Activated naive CD8-positive, alpha-beta T cell treated with anti-CD3 and anti-CD28 coated beads, Interleukin-2, amount 50 U/mL, for 24 hours (primary cell): ENCODE results near the gene ATXN8OS.

Source experiments
- ATAC-seq: fragments of 150-1000 bp; cut with Tn5 transposase; one replicate; pipeline ENCODE4 v1.10.0; 2021
- DNase-seq: peaks from one replicate; pipeline ENCODE4 v3.0.0; 2021
- H3K27ac Mint-ChIP-seq: one replicate; pipeline ENCODE4 v1.8.0; 2021; ENCODE audit warnings: mild to moderate bottlenecking, mixed read lengths
- H3K27me3 Mint-ChIP-seq: one replicate; pipeline ENCODE4 v1.8.0; 2021; ENCODE audit warnings: mixed read lengths
- H3K36me3 Mint-ChIP-seq: one replicate; pipeline ENCODE4 v1.8.0; 2021; ENCODE audit warnings: low read depth, mixed read lengths
- H3K4me1 Mint-ChIP-seq: one replicate; pipeline ENCODE4 v1.8.0; 2021; ENCODE audit warnings: mixed read lengths
- H3K4me3 Mint-ChIP-seq: one replicate; pipeline ENCODE4 v1.8.0; 2021; ENCODE audit warnings: mild to moderate bottlenecking, moderate library complexity, mixed read lengths
- H3K9me3 Mint-ChIP-seq: one replicate; pipeline ENCODE4 v1.8.0; 2021; ENCODE audit warnings: mixed read lengths

ATXN8OS gene

DNA sequence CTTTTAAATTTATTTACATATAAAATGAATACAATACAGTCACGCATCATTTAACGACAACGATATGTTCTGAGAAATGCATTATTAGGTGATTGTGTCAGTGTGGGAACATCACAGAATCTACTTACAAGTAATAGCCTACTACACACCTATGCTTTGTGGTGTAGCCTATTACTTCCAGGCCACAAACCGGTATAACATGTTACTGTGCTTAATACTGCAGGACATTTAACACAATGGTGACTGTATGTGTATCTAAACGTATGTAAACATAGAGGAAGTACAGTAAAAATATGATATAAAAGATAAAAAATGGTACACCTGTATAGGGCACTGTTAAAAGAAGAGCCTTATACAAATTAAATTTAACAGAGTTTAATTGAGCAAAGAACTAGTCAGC is 63.1 kb downstream of the ATXN8OS start:
- peaks cover 15% of the 10 kb centered on the region for H3K9me3 Mint-ChIP-seq
- H3K36me3 Mint-ChIP-seq: no peaks in the 10 kb centered on the region
- H3K27me3 Mint-ChIP-seq: no peaks in the 10 kb centered on the region
- no peak for DNase-seq
- no peaks in the 10 kb centered on the region for H3K4me1 Mint-ChIP-seq
- ATAC-seq: no peak
- H3K27ac Mint-ChIP-seq: no peak overlapping the region
- H3K4me3 Mint-ChIP-seq: no peak overlapping the region

- Mint-ChIP-seq H3K9me3 (peaks cover 15% of the 10 kb centered on the region), H3K27me3 (no peaks in the 10 kb centered on the region), H3K36me3 (no peaks in the 10 kb centered on the region), H3K27ac (no peak overlapping the region), H3K4me3 (no peak overlapping the region), H3K4me1 (no peaks in the 10 kb centered on the region)
- ATAC-seq (no peak), DNase-seq (no peak)
Measured at GRCh38 chr13:70171151-70171550, 63.5 kb downstream of the ATXN8OS start.

DNA sequence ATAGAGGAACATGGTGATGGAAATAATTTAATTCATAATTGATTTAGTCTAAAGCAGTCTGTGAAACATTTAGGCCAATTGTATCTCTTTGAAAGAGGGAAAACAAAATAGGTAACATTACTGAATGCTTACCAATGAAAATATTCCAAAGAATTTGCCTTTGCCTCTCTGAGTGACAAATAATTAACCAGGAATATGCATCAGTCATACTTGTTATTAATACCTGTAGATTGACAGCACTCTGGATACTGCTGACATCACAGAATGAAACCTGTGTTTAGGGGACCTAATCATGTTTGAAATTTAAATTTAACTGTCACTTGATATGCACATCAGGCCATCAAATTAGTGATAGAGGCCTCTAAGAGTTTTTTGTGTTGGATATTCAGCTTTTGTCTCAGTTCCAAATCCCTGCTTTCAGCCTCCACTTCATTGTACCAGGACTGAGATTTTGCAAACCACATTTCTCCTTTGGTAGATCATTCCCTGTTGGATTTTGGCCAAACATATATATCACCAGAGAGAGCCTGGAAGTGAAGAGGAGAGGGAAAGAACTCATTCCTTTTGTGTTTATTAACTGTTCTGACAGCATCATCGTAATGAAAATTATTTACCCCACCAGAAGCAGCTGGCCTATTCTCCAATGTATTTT is 65.4 kb downstream of the ATXN8OS start:
- DNase-seq: no peak
- no peak for ATAC-seq
- H3K9me3 Mint-ChIP-seq: peaks cover 17% of the 10 kb centered on the region
- no peaks in the 10 kb centered on the region for H3K27me3 Mint-ChIP-seq
- H3K36me3 Mint-ChIP-seq: no peaks in the 10 kb centered on the region
- H3K27ac Mint-ChIP-seq: no peak overlapping the region
- no peaks in the 10 kb centered on the region for H3K4me1 Mint-ChIP-seq
- H3K4me3 Mint-ChIP-seq: no peak overlapping the region

GRCh38 chr13:70173598-70173959 is 66.0 kb downstream of the ATXN8OS start:
- DNase-seq (no peak), ATAC-seq (no peak)
- H3K4me3 Mint-ChIP-seq: no peak overlapping the region
- H3K27ac Mint-ChIP-seq: no peak overlapping the region
- peaks cover 12% of the 10 kb centered on the region for H3K9me3 Mint-ChIP-seq
- H3K27me3 Mint-ChIP-seq: no peaks in the 10 kb centered on the region
- H3K4me1 Mint-ChIP-seq: no peaks in the 10 kb centered on the region
- H3K36me3 Mint-ChIP-seq: no peaks in the 10 kb centered on the region

DNA sequence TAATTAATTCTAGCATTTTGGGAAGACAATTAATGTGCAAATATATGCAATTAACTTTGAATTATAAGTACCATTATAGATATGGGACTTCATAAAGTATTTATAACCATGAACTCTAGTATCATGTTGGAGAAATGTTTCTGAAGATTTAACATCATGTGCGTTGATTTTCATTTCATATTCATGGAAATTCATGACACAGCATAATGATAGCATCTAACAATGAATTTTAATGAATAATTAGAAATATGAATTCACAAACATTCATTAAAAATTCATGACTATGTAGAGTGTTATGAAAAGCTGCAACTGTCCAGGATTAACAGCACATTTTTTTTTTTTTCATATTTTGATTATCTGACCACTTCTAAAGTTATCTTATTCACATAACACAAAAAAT is 70.7 kb downstream of the ATXN8OS start:
- H3K27ac Mint-ChIP-seq: no peak overlapping the region
- H3K9me3 Mint-ChIP-seq: peaks cover 13% of the 10 kb centered on the region

More for the DNA sequence above, 70.7 kb downstream of the ATXN8OS start:
- Mint-ChIP-seq H3K4me1 (no peaks in the 10 kb centered on the region), H3K4me3 (no peak overlapping the region), H3K36me3 (no peaks in the 10 kb centered on the region), H3K27me3 (no peaks in the 10 kb centered on the region)
- no peak for DNase-seq
- ATAC-seq: no peak
